ENCODE results near the gene NEMF.
A peak's percentile ranks its signal among the peaks of the same experiment; 100 is the strongest.
"Not testable (repeated sequence)": the region's sequence is repeated elsewhere in the genome, so short reads cannot be mapped to it uniquely, and the experiment has no call there.

NEMF gene

DNA sequence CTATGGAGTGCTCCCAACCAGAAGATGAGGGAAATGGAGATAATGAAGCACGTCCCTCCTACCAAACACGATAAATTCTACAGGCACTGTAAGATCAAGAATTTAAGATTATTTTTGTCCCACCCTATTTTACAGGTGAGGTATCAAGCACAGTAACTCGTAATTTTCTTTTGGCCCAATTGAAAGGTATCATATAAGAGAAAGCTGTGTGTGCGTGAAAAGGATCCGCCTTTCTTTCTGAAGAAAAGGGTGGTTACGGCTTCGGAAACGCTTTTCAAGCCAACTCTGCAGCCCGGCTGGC, 85.4 kb downstream of the NEMF start:
- no peaks in the 10 kb centered on the region for H3K9me3 ChIP-seq (ENCODE audit: control insufficient read depth, insufficient read depth, low read length)
- peaks cover 10% of the 10 kb centered on the region for H3K4me1 ChIP-seq (ENCODE audit: insufficient read depth, low read length)
- H3K9ac ChIP-seq (ENCODE audit: low read depth, low read length): peak overlapping the region; percentile 98
- no peaks in the 10 kb centered on the region for H3K36me3 ChIP-seq (ENCODE audit: insufficient read depth, low read length)

DNA sequence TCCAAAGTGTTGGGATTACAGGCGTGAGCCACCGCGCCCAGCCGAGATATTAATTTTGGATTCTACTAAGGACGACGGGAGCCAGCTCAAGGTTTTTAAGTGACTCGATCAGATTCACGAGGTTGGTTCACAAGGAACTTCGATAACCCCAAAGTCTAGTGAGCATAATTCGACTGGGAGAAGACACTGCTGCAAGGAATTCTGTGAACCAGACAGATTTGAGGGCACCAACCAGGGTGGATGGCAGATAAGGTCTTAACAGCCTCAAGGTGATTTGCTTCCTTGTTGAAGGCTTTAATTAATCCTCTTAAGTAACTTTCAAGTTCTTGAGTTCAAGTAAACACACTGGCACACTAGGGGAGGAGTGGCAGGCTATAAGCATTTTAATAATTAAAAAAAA, 85.7 kb downstream of the NEMF start:
- H3K9me3 ChIP-seq (ENCODE audit: control insufficient read depth, insufficient read depth, low read length): no peaks in the 10 kb centered on the region

DNA sequence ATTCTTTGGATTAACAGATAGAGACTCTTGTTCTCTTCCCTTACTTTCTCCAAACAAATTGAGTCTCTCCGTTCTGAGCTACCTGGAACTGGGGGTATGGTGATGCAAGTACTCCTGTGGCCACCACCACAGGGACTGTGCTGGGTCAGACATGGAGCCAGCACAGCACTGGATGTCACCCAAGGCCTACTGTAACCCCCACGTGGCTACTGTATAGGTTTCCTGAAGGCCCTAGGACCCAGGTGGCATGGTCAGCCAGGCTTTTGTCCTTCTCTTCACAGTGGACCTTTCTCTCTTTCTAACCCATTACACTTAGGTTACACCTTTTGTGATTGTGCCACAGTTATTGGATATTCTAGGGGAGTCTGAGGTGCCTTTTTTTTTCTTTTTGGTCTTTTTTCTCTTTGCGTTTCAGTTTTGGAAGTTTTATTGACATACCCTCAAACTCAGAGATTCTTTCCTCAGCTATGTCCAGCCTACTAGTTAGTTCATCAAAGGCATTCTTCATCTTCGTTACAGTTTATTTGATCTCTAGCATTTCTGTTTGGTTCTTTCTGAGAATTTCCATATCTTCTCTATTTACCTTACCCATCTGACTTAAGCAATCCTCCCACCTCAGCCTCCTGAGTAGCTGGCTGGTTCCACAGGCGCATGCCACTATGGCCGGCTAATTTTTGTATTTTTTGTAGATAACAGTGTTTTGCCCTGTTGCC, 90.6 kb downstream of the NEMF start:
- no peak overlapping the region for H3K9ac ChIP-seq (ENCODE audit: low read depth, low read length)
- H3K4me1 ChIP-seq (ENCODE audit: insufficient read depth, low read length): no peaks in the 10 kb centered on the region
- no peaks in the 10 kb centered on the region for H3K9me3 ChIP-seq (ENCODE audit: control insufficient read depth, insufficient read depth, low read length)
- no peaks in the 10 kb centered on the region for H3K36me3 ChIP-seq (ENCODE audit: insufficient read depth, low read length)

More for the DNA sequence above, 85.7 kb downstream of the NEMF start:
- H3K4me1 ChIP-seq (ENCODE audit: insufficient read depth, low read length): peaks cover 10% of the 10 kb centered on the region
- H3K9ac ChIP-seq (ENCODE audit: low read depth, low read length): peak overlapping the region; percentile 98
- H3K36me3 ChIP-seq (ENCODE audit: insufficient read depth, low read length): no peaks in the 10 kb centered on the region

DNA sequence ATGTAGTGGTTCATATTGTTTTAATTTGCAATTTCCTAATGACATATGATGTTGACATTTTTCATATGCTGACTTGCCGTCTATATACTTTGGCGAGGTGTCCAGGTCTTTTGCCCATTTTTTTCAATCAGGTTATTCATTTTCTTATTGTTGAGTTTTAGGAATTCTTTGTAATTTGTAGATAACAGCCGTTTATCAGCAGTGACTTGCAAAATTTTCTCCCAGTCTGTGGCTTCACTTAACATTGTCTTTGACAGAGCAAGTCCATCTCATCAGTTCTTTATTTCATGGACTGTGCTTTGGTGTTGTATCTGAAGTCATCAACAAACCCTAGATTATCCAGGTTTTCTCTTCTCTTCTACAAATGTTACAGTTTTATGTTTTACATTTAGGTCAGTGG, 97.2 kb downstream of the NEMF start:
- Histone ChIP-seq H3K36me3 (ENCODE audit: insufficient read depth, low read length) (no peaks in the 10 kb centered on the region), H3K9ac (ENCODE audit: low read depth, low read length) (no peak overlapping the region), H3K4me1 (ENCODE audit: insufficient read depth, low read length) (no peaks in the 10 kb centered on the region), H3K9me3 (ENCODE audit: control insufficient read depth, insufficient read depth, low read length) (no peaks in the 10 kb centered on the region)

DNA sequence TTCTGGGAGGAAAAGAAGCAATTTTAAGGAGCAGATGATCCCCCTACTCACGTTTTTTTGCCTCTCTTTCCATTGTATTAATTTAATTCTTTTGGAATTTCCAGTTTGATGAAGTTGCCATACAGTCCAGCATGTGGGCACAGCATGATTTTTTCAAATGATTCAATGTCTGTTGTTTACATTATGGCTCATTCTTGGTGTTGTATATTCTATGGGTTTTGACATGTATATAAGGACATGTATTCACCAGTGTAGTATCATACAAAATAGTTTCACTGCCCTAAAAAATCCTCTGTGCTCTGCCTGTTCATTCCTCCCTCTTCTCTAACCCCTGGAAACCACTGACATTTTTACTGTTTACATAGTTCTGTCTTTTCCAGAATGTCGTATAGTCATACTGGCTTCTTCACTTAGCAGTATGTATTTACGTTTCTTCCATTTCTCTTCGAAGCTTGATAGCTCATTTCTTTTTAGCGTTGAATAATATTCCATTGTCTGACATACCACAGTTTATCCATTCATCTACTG, 98.0 kb downstream of the NEMF start:
- Histone ChIP-seq H3K9me3 (ENCODE audit: control insufficient read depth, insufficient read depth, low read length) (no peaks in the 10 kb centered on the region), H3K4me1 (ENCODE audit: insufficient read depth, low read length) (no peaks in the 10 kb centered on the region), H3K36me3 (ENCODE audit: insufficient read depth, low read length) (no peaks in the 10 kb centered on the region), H3K9ac (ENCODE audit: low read depth, low read length) (no peak overlapping the region)

DNA sequence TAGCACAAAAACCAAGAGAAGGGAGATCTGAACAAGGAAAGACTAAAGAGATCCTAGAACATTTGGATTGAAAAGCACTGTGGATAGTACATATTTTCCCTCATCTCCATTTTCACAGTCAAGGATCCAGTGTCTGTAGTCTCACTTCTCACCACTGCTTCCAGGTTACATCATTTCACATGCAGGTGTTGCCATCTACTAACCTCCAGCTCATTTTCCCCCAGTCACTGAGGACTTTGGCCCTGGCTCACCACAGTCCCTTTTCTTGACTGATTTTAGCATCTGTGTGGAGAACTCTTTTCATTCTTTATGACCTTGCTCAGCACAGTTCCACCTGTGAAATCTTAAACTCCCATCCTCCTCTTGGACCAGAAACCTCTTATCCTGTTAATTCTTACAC, 106.1 kb downstream of the NEMF start:
- not testable (repeated sequence) for H3K9me3 ChIP-seq (ENCODE audit: control insufficient read depth, insufficient read depth, low read length); H3K4me1 ChIP-seq (ENCODE audit: insufficient read depth, low read length); H3K36me3 ChIP-seq (ENCODE audit: insufficient read depth, low read length); H3K9ac ChIP-seq (ENCODE audit: low read depth, low read length)

DNA sequence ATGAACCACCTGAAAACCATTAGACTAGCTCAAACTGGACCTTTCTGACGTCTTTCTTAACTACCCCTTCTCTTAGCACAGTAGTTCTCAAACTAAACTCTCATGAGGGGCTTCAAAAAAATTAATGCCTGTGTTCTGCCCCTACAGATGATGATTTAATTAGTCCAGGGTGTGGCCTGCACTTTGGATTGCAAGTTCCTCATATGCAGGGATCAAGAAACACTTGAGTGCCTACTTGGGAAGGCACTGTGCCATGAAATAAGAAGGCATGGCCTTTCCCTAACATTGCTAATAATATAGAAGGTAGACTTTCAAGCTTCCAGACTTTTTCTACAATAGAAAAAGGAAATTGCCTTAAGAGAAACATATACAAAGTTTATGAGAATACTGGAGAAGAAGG, 107.4 kb downstream of the NEMF start:
- no peaks in the 10 kb centered on the region for H3K36me3 ChIP-seq (ENCODE audit: insufficient read depth, low read length)

DNA sequence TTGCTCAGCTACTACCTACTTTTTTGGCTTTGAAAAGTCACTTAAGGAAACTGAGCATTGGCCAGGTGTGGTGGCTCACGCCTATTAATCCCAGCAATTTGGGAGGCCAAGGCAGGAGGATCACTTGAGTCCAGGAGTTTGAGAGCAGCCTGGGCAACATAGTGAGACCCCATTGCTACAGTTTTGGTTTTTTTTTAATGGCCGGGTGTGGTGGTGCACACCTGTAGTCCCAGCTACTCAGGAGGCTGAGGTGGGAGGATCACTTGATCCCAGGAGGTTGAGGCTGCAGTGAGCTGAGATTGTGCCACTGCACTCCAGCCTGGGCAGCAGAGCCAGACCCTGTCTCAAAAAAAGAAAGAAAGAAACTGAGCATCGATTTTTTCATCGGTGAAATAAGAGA, 116.9 kb downstream of the NEMF start:
- not testable (repeated sequence) for H3K9ac ChIP-seq (ENCODE audit: low read depth, low read length); H3K4me1 ChIP-seq (ENCODE audit: insufficient read depth, low read length); H3K36me3 ChIP-seq (ENCODE audit: insufficient read depth, low read length); H3K9me3 ChIP-seq (ENCODE audit: control insufficient read depth, insufficient read depth, low read length)

More for the DNA sequence above, 107.4 kb downstream of the NEMF start:
- Histone ChIP-seq H3K9ac (ENCODE audit: low read depth, low read length) (no peak overlapping the region), H3K4me1 (ENCODE audit: insufficient read depth, low read length) (no peaks in the 10 kb centered on the region), H3K9me3 (ENCODE audit: control insufficient read depth, insufficient read depth, low read length) (no peaks in the 10 kb centered on the region)

DNA sequence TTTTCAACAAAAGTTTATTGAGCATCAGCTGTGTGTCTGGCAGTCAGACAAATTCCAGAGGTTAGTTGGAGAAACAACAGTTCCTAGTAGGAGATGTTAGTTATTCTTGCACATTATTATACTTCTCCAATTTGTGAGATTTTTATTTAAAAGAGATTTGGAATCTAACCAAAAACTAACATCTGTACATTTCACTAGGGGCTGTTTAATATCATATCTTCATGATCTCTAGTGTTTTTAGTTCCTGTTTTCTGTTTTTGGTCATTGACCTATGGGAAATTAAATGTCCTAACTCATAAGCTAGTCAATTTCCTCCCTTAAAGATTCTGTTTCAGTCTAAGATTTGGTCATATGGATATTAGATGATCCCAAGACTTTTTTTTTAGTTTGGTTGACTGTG, 118.8 kb downstream of the NEMF start:
- no peaks in the 10 kb centered on the region for H3K36me3 ChIP-seq (ENCODE audit: insufficient read depth, low read length)
- no peaks in the 10 kb centered on the region for H3K9me3 ChIP-seq (ENCODE audit: control insufficient read depth, insufficient read depth, low read length)
- H3K4me1 ChIP-seq (ENCODE audit: insufficient read depth, low read length): no peaks in the 10 kb centered on the region
- H3K9ac ChIP-seq (ENCODE audit: low read depth, low read length): no peak overlapping the region

DNA sequence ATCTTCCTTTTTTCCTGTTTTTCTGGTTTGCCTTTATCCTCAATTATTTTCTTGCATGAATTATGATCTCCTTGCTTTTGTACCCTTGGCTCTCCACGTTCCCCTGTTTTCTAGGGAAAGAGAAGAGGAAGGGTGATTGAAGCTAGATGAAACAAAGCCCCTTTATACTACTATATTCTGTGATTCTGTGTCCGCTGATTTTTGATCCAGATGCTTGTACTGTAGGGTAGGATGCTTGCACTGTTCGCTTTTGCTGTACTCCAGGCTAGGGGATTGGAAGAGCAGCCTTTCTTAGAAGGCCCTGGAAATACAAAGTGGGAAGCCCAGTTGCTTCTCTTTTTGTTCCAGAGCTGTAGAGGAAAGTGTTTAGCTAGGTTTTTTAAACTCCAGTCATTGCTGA, 119.7 kb downstream of the NEMF start:
- no peak overlapping the region for H3K9ac ChIP-seq (ENCODE audit: low read depth, low read length)
- H3K4me1 ChIP-seq (ENCODE audit: insufficient read depth, low read length): no peaks in the 10 kb centered on the region
- H3K36me3 ChIP-seq (ENCODE audit: insufficient read depth, low read length): no peaks in the 10 kb centered on the region
- no peaks in the 10 kb centered on the region for H3K9me3 ChIP-seq (ENCODE audit: control insufficient read depth, insufficient read depth, low read length)

Measured in ES-I3 (cell line).